VCaP (cell line): ENCODE results near the gene WDR38.
A peak's percentile ranks its signal among the peaks of the same experiment; 100 is the strongest.
"Not testable (repeated sequence)": the region's sequence is repeated elsewhere in the genome, so short reads cannot be mapped to it uniquely, and the experiment has no call there.

ENCODE experiments used
- H3K27ac ChIP-seq: fragments of 450-650 bp; 2 replicates; pipeline ENCODE4 v1.5.1; 2017
- CTCF ChIP-seq: fragments of 450-650 bp; conservative IDR thresholded peaks from 2 replicates; pipeline ENCODE4 v1.5.1; 2017; ENCODE audit warnings: mild to moderate bottlenecking, moderate library complexity

Gene WDR38

DNA sequence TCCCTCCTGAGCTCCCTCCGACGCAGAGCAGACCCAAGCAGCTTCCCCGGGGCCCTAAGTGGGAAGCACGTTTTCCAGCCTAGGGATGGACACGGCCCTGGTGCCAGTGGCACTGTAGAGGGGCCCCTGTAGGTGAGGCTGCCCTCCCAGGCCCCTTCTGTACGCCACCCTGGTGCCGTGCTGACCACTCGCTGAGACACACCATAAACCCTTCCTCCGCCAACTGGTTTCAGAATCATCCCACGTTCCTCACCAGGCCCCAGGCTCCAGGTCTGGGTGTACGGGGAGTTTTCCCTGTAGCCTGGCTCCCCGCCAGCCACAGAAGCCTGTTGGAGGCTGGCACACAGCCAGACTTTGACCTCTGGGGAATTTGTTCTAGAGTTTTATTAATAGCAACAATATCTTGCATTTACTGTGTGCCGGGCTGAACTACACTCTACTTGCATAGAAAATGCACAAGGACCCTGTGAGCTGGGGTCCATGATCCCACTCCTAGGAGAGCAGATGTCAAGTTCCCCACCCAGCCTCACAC is 18.2 kb upstream of the WDR38 start:
- TF ChIP-seq CTCF, result no peak
- H3K27ac ChIP-seq, result peak overlapping the region; percentile 41; the same call in 1 of the 2 replicates

DNA sequence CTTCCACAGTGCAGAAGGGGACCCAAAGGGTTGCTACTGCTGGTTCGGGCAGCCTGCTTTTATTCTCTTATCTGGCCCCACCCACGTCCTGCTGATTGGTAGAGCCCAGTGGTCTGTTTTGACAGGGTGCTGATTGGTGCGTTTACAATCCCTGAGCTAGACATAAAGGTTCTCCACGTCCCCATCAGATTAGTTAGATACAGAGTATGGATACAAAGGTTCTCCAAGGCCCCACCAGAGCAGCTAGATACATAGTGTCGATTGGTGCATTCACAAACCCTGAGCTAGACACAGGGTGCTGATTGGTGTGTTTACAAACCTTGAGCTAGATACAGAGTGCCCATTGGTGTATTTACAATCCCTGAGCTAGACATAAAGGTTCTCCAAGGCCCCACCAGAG is 15.1 kb upstream of the WDR38 start:
- not testable (repeated sequence) for H3K27ac ChIP-seq

DNA sequence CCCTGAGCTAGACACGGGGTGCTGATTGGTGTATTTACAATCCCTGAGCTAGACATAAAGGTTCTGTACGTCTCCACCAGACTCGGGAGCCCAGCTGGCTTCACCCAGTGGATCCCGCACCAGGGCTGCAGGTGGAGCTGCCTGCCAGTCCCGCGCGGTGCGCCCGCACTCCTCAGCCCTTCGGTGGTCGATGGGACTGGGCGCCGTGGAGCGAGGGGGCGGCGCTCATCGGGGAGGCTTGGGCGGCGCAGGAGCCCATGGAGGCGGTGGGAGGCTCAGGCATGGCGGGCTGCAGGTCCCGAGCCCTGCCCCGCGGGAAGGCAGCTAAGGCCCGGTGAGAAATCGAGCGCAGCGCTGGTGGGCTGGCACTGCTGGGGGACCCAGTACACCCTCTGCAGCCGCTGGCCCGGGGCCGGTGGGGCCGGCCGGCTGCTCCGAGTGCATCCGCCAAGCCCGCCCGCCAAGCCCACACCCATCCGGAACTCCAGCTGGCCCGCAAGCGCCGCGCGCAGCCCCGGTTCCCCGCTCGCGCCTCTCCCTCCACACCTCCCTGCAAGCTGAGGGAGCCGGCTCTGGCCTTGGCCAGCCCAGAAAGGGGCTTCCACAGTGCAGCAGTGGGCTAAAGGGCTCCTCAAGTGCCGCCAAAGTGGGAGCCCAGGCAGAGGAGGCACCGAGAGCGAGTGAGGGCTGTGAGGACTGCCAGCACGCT is 14.5 kb upstream of the WDR38 start:
- H3K27ac ChIP-seq, result not testable (repeated sequence)

DNA sequence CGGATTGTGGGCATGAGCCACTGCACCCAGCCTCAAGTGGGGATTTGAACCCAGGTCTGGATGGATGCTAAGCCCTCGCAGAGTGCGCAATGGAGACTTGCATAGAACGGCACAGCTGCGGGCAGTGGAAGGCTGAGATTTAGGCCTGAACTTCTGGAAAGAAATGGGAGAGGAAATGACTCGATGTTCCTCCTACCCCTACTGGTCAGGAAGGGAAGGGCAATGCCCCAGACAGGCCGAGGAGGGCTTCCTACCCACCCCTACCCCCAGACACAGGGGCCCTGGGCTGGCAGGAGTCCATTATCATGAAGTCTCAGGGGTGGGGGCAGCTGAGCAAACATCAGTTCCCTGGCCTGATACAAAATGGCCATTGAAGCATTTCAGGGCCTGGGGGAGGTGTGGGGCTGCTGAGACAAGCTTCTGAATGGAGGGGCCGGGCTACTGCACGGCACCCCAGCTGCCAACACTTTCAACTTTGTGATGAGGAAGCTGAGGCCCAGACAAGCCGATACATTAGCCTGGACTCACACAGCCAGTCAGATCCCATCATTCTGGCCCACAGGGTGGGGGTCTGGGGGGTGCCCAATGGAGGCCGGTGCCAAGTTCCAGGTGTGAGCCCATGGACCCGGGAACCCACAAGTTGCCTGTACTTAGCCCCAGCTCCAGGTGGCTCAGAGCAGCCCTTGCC is 13.5 kb upstream of the WDR38 start:
- TF ChIP-seq CTCF, result peak; percentile 45
- H3K27ac ChIP-seq, result no peak overlapping the region

- TF ChIP-seq CTCF, result 0 out of 2 replicates have a peak, but pooled peaks have one; percentile 20
- H3K27ac ChIP-seq, result no peak overlapping the region
Measured at GRCh38 chr9:124840300-124840833, 12.9 kb upstream of the WDR38 start.

GRCh38 chr9:124841075-124841821 is 12.0 kb upstream of the WDR38 start:
- no peak overlapping the region for H3K27ac ChIP-seq
- no peak for TF ChIP-seq CTCF

- no peak for TF ChIP-seq CTCF
- no peak overlapping the region for H3K27ac ChIP-seq
Measured at GRCh38 chr9:124843456-124844034, 9.7 kb upstream of the WDR38 start.

GRCh38 chr9:124844291-124844690 is 9.0 kb upstream of the WDR38 start:
- H3K27ac ChIP-seq, result no peak overlapping the region
- no peak for TF ChIP-seq CTCF

DNA sequence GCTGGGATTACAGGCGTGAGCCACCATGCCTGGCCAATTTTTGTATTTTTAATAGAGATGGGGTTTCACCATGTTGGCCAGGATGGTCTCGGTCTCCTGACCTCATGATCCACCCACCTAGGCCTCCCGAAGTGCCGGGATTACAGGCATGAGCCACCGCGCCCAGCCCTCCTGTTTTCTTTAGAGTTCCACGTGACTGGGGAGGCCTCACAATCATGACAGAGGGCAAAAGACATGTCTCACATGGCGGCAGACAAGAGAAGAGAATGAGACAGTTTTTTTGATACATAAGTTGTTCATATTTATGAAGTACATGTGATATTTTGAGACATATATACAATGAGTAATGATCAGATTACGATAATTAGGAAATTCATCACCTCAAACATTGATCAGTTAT is 6.8 kb upstream of the WDR38 start:
- not testable (repeated sequence) for H3K27ac ChIP-seq
